SH-SY5Y (cell line): ENCODE data around the gene CRYL1.

Experiments used
- GATA2 ChIP-seq: IDR thresholded peaks from 2 replicates; pipeline ENCODE4 v1.6.1; 2011; ENCODE audit warnings: mild to moderate bottlenecking, low read depth, low read length
- GATA3 ChIP-seq: IDR thresholded peaks from 2 replicates; pipeline ENCODE4 v1.6.1; 2011; ENCODE audit warnings: low read depth, mild to moderate bottlenecking, low read length, moderate library complexity

DNA sequence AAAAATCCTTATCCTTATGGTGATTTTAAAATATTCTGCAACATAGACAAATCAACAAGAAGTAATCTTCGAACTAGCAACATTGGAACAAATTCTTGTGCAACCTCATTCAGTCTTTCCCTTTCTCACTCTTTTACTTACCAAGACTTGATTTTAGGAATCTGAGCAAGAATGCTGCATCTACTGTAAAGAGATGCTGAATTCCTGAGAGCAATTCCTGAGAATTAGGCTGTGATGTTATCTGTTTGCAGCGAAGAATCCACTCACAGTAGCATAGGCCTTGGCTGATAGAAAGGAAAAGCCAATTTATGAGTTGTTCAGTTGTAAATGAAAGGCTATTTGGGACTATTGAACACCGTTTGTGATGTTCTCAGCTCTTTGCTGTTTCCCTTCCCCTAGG lies 144.3 kb downstream of the CRYL1 start:
- TF ChIP-seq GATA2 = no peak
- TF ChIP-seq GATA3 = no peak
